ENCODE measurements around the gene OR51G2.
"Not testable (repeated sequence)": the region's sequence is repeated elsewhere in the genome, so short reads cannot be mapped to it uniquely, and the experiment has no call there.

DNA sequence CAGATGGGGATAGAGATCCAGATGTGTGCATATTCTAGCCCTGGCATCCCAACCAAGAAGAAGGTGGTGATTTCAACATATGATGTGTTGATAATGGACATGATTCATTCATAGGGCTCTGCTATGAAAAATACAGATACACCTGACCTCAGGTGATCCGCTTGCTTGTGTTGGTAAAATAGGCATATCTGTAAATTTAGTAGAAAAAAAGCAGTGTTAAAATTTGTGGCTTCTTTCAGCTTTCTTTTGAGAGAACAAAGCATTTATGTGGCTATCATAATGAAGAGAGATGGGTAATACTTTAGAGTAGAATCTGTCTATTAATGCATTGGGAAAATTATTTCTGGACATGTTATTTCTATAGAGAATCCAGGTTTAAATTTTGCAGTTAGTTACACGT, 36.5 kb upstream of the OR51G2 start, which contains the start of gene OR51A2:
- not testable (repeated sequence) for TF ChIP-seq MAX, CTCF (IDR thresholded peaks at IDR 0.05; ENCODE audit: low read depth, low read length)
